ENCODE data around the gene UPP2. TPM values are rescaled to one million over a fixed set of nuclear protein-coding genes. Genes with fewer than 3 reads are reported as not detected.

UPP2 gene
- total and polyA plus RNA-seq, 2 donors (not counting 1 experiment from before 2014, with no cell fraction given) = not detected

- TF ChIP-seq EZH2 (IDR thresholded peaks at IDR 0.05; ENCODE audit: borderline replicate concordance, insufficient read depth, low read depth, low read length, poor library complexity, severe bottlenecking) (no peak), CTCF (IDR thresholded peaks at IDR 0.05) (no peak)
- no peaks in the 10 kb centered on the region for H3K4me1 Mint-ChIP-seq
- CTCF ChIA-PET = no interaction called here
- ATAC-seq (ENCODE audit: low read depth) (no peak), DNase-seq (no peak)
- POLR2A ChIA-PET = no interaction called here
- no peak overlapping the region for H3K4me3 Mint-ChIP-seq
- no peak overlapping the region for H3K4me2 ChIP-seq (replicated peaks; ENCODE audit: low read depth, low read length, poor library complexity, severe bottlenecking)
- no peak overlapping the region for H3K9ac ChIP-seq (ENCODE audit: low read length)
- H3K27ac Mint-ChIP-seq = no peak overlapping the region
- H3K27me3 Mint-ChIP-seq = no peaks in the 10 kb centered on the region
- H3K9me3 ChIP-seq (ENCODE audit: control extremely low read depth in 1 of 3, control insufficient read depth in 2 of 3, insufficient read depth in 1 of 3, low read length in 2 of 3) = no peaks in the 10 kb centered on the region
- no peaks in the 10 kb centered on the region for H3K79me2 ChIP-seq (ENCODE audit: control insufficient read depth, insufficient read depth, low read length)
- WGBS (ENCODE audit: insufficient coverage) = no CpG with 5 or more reads among the region's 2 CpGs
- no peaks in the 10 kb centered on the region for H4K20me1 ChIP-seq (ENCODE audit: control insufficient read depth, insufficient read depth, low read length, poor library complexity, severe bottlenecking)
- intact Hi-C loops (cut with micrococcal nuclease) = no loop called here
- no peaks in the 10 kb centered on the region for H3K4me1 ChIP-seq (ENCODE audit: control insufficient read depth in 2 of 2, insufficient read depth in 2 of 2, low read length in 2 of 2)
- H3K27me3 ChIP-seq (replicated peaks in 1 of 4; ENCODE audit: control extremely low read depth in 1 of 4, control insufficient read depth in 3 of 4, insufficient read depth in 4 of 4, low read length in 3 of 4) = no peaks in the 10 kb centered on the region
- no peak overlapping the region for H3K4me3 ChIP-seq (ENCODE audit: control extremely low read depth in 1 of 5, extremely low read depth in 1 of 5, insufficient read depth in 1 of 5, low read depth in 2 of 5, low read length in 4 of 5)
- no peaks in the 10 kb centered on the region for H3K36me3 ChIP-seq (replicated peaks in 1 of 2; ENCODE audit: control extremely low read depth in 1 of 2, control insufficient read depth in 1 of 2, extremely low read depth in 1 of 2, insufficient read depth in 2 of 2, low read length in 1 of 2)
- no peak overlapping the region for H2AFZ ChIP-seq (ENCODE audit: insufficient read depth, low read depth, low read length, poor library complexity, severe bottlenecking)
- H3K27ac ChIP-seq (ENCODE audit: low read length in 2 of 2) = no peak overlapping the region
- H3K9me3 Mint-ChIP-seq (ENCODE audit: insufficient read depth) = no peaks in the 10 kb centered on the region
Observed at GRCh38 chr2:158056875-158057274, 44.8 kb upstream of the UPP2 start.

- no peak overlapping the region for H3K4me2 ChIP-seq (replicated peaks; ENCODE audit: low read depth, low read length, poor library complexity, severe bottlenecking)
- no peak overlapping the region for H3K27ac ChIP-seq (ENCODE audit: low read length in 2 of 2)
- ChIA-PET POLR2A (no interaction called here), CTCF (no interaction called here)
- H3K4me1 Mint-ChIP-seq = no peaks in the 10 kb centered on the region
- H3K9me3 ChIP-seq (ENCODE audit: control extremely low read depth in 1 of 3, control insufficient read depth in 2 of 3, insufficient read depth in 1 of 3, low read length in 2 of 3) = no peaks in the 10 kb centered on the region
- ATAC-seq (ENCODE audit: low read depth) (no peak), DNase-seq (no peak)
- no peak overlapping the region for H3K4me3 Mint-ChIP-seq
- intact Hi-C loops (cut with micrococcal nuclease) = no loop called here
- no peak overlapping the region for H3K9ac ChIP-seq (ENCODE audit: low read length)
- TF ChIP-seq CTCF (IDR thresholded peaks at IDR 0.05) (no peak), EZH2 (IDR thresholded peaks at IDR 0.05; ENCODE audit: borderline replicate concordance, insufficient read depth, low read depth, low read length, poor library complexity, severe bottlenecking) (no peak)
- peaks cover 2% of the 10 kb centered on the region for H3K9me3 Mint-ChIP-seq (ENCODE audit: insufficient read depth)
- H3K79me2 ChIP-seq (ENCODE audit: control insufficient read depth, insufficient read depth, low read length) = no peaks in the 10 kb centered on the region
- H3K36me3 ChIP-seq (replicated peaks in 1 of 2; ENCODE audit: control extremely low read depth in 1 of 2, control insufficient read depth in 1 of 2, extremely low read depth in 1 of 2, insufficient read depth in 2 of 2, low read length in 1 of 2) = no peaks in the 10 kb centered on the region
- H3K27me3 Mint-ChIP-seq = no peaks in the 10 kb centered on the region
- H3K27me3 ChIP-seq (replicated peaks in 1 of 4; ENCODE audit: control extremely low read depth in 1 of 4, control insufficient read depth in 3 of 4, insufficient read depth in 4 of 4, low read length in 3 of 4) = no peaks in the 10 kb centered on the region
- no peak overlapping the region for H2AFZ ChIP-seq (ENCODE audit: insufficient read depth, low read depth, low read length, poor library complexity, severe bottlenecking)
- no peak overlapping the region for H3K27ac Mint-ChIP-seq
- no peaks in the 10 kb centered on the region for H3K4me1 ChIP-seq (ENCODE audit: control insufficient read depth in 2 of 2, insufficient read depth in 2 of 2, low read length in 2 of 2)
- no peak overlapping the region for H3K4me3 ChIP-seq (ENCODE audit: control extremely low read depth in 1 of 5, extremely low read depth in 1 of 5, insufficient read depth in 1 of 5, low read depth in 2 of 5, low read length in 4 of 5)
- no peaks in the 10 kb centered on the region for H4K20me1 ChIP-seq (ENCODE audit: control insufficient read depth, insufficient read depth, low read length, poor library complexity, severe bottlenecking)
- WGBS (ENCODE audit: insufficient coverage) = 100% methylated on average over 1 of the region's 2 CpGs
Observed at GRCh38 chr2:158060160-158060834, 41.4 kb upstream of the UPP2 start.
